SK-N-SH treated with all-trans-retinoic acid at 6 μM for 48 hours (cell line): ENCODE measurements around the gene GALNT13.

ENCODE experiments used
- ARNTL ChIP-seq: fragments of 450-650 bp; formaldehyde crosslinking; IDR thresholded peaks from 2 replicates; pipeline ENCODE4 v1.5.0; 2020; ENCODE audit warnings: low read depth, mild to moderate bottlenecking, moderate library complexity, borderline replicate concordance
- BACH2 ChIP-seq: fragments of 250-450 bp; sonication (Bioruptor Pico); IDR thresholded peaks from 2 replicates; pipeline ENCODE4 v1.9.0; 2021; ENCODE audit warnings: mild to moderate bottlenecking, borderline replicate concordance
- ESRRG ChIP-seq: fragments of 250-450 bp; sonication (Bioruptor Pico); IDR thresholded peaks from 2 replicates; pipeline ENCODE4 v1.6.1; 2021; ENCODE audit warnings: mild to moderate bottlenecking
- GLIS3 ChIP-seq: fragments of 250-450 bp; sonication (Bioruptor Pico); IDR thresholded peaks from 2 replicates; pipeline ENCODE4 v1.5.0; 2020; ENCODE audit warnings: mild to moderate bottlenecking, moderate library complexity
- PPARA ChIP-seq: fragments of 250-450 bp; sonication (Bioruptor Pico); IDR thresholded peaks from 2 replicates; pipeline ENCODE4 v1.5.0; 2020; ENCODE audit warnings: mild to moderate bottlenecking, borderline replicate concordance
- RARB ChIP-seq: fragments of 250-450 bp; sonication (Bioruptor Pico); IDR thresholded peaks from 2 replicates; pipeline ENCODE4 v1.8.0; 2021; ENCODE audit warnings: mild to moderate bottlenecking, moderate library complexity
- ZFP3 ChIP-seq: fragments of 250-450 bp; sonication (Bioruptor Pico); IDR thresholded peaks from 2 replicates; pipeline ENCODE4 v1.5.0; 2020; ENCODE audit warnings: mild to moderate bottlenecking, moderate library complexity
- ZFP30 ChIP-seq: fragments of 450-650 bp; formaldehyde crosslinking; IDR thresholded peaks from 2 replicates; pipeline ENCODE4 v1.5.0; 2022; ENCODE audit warnings: mild to moderate bottlenecking, moderate library complexity
- ZNF565 ChIP-seq: fragments of 450-650 bp; formaldehyde crosslinking; conservative IDR thresholded peaks from 2 replicates; pipeline ENCODE4 v1.5.0; 2020; ENCODE audit warnings: low read depth, mild to moderate bottlenecking, moderate library complexity
- ZNF70 ChIP-seq: fragments of 450-650 bp; formaldehyde crosslinking; IDR thresholded peaks from 2 replicates; pipeline ENCODE4 v1.5.0; 2020; ENCODE audit warnings: mild to moderate bottlenecking, moderate library complexity
- ZNF8 ChIP-seq: fragments of 450-650 bp; formaldehyde crosslinking; IDR thresholded peaks from 2 replicates; pipeline ENCODE4 v1.5.0; 2020; ENCODE audit warnings: mild to moderate bottlenecking, moderate library complexity
- TF ChIP-seq, protein P1 (sequence below): fragments of 250-450 bp; sonication (Bioruptor Pico); IDR thresholded peaks from 2 replicates; pipeline ENCODE4 v1.8.0; 2020; ENCODE audit warnings: mild to moderate bottlenecking, moderate library complexity, borderline replicate concordance
- TF ChIP-seq, protein P2 (sequence below): fragments of 250-450 bp; sonication (Bioruptor Pico); IDR thresholded peaks from 2 replicates; pipeline ENCODE4 v1.5.1; 2021; ENCODE audit warnings: mild to moderate bottlenecking, moderate library complexity
- TF ChIP-seq, protein P3 (sequence below): fragments of 250-450 bp; sonication (Bioruptor Pico); IDR thresholded peaks from 2 replicates; pipeline ENCODE4 v1.5.1; 2020; ENCODE audit warnings: low read depth, mild to moderate bottlenecking, moderate library complexity

DNA sequence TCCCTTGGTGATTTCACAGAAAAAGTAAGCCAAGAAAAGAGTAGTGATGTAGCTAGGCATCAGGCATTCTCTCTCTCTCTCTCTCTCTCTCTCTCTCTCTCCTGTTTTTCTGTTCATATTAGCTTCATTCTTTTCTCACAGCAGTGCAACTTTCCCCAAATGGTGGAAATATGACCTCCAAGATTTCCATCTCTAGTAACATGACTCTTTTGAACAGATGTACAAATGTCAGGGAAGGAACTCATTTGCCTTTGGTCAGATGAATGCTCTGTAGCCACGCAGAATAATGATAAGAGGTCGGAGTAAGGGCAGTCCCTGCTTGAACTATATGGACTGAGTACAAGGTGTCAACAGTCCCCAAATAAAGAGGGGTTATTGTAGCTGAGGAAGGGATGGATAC, 316.2 kb downstream of the GALNT13 start:
- TF ChIP-seq ARNTL (CRISPR knock-in tag): no peak
- no peak for TF ChIP-seq ZFP3 (CRISPR knock-in tag)
- no peak for TF ChIP-seq ZNF8 (CRISPR knock-in tag)
- no peak for TF ChIP-seq PPARA (CRISPR knock-in tag)
- no peak for TF ChIP-seq ZFP30 (CRISPR knock-in tag)
- TF ChIP-seq, protein P1, sequence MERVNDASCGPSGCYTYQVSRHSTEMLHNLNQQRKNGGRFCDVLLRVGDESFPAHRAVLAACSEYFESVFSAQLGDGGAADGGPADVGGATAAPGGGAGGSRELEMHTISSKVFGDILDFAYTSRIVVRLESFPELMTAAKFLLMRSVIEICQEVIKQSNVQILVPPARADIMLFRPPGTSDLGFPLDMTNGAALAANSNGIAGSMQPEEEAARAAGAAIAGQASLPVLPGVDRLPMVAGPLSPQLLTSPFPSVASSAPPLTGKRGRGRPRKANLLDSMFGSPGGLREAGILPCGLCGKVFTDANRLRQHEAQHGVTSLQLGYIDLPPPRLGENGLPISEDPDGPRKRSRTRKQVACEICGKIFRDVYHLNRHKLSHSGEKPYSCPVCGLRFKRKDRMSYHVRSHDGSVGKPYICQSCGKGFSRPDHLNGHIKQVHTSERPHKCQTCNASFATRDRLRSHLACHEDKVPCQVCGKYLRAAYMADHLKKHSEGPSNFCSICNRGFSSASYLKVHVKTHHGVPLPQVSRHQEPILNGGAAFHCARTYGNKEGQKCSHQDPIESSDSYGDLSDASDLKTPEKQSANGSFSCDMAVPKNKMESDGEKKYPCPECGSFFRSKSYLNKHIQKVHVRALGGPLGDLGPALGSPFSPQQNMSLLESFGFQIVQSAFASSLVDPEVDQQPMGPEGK (CRISPR knock-in tag): no peak
- TF ChIP-seq ZNF70 (CRISPR knock-in tag): peak; percentile 85
- TF ChIP-seq, protein P2, sequence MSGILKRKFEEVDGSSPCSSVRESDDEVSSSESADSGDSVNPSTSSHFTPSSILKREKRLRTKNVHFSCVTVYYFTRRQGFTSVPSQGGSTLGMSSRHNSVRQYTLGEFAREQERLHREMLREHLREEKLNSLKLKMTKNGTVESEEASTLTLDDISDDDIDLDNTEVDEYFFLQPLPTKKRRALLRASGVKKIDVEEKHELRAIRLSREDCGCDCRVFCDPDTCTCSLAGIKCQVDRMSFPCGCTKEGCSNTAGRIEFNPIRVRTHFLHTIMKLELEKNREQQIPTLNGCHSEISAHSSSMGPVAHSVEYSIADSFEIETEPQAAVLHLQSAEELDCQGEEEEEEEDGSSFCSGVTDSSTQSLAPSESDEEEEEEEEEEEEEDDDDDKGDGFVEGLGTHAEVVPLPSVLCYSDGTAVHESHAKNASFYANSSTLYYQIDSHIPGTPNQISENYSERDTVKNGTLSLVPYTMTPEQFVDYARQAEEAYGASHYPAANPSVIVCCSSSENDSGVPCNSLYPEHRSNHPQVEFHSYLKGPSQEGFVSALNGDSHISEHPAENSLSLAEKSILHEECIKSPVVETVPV (CRISPR knock-in tag): no peak
- no peak for TF ChIP-seq ESRRG (CRISPR knock-in tag)
- TF ChIP-seq ZNF565 (CRISPR knock-in tag): no peak
- TF ChIP-seq BACH2: no peak
- TF ChIP-seq RARB (CRISPR knock-in tag): no peak
- TF ChIP-seq, protein P3, sequence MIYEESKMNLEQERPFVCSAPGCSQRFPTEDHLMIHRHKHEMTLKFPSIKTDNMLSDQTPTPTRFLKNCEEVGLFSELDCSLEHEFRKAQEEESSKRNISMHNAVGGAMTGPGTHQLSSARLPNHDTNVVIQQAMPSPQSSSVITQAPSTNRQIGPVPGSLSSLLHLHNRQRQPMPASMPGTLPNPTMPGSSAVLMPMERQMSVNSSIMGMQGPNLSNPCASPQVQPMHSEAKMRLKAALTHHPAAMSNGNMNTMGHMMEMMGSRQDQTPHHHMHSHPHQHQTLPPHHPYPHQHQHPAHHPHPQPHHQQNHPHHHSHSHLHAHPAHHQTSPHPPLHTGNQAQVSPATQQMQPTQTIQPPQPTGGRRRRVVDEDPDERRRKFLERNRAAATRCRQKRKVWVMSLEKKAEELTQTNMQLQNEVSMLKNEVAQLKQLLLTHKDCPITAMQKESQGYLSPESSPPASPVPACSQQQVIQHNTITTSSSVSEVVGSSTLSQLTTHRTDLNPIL (CRISPR knock-in tag): no peak
- no peak for TF ChIP-seq GLIS3
